Loucy (cell line): ENCODE data around the gene TMPRSS11D.

Source experiments
- EZH2phosphoT487 ChIP-seq: fragments of 200-600 bp; IDR thresholded peaks from 2 replicates; pipeline ENCODE4 v1.6.1; 2018; ENCODE audit warnings: antibody characterized with exemption, mild to moderate bottlenecking, moderate library complexity, borderline replicate concordance
- TF ChIP-seq, protein P1 (sequence below): fragments of 200-600 bp; sonication (generic); conservative IDR thresholded peaks from 2 replicates; pipeline ENCODE4 v1.5.1; 2014; ENCODE audit warnings: mild to moderate bottlenecking, antibody characterized with exemption, low read length

DNA sequence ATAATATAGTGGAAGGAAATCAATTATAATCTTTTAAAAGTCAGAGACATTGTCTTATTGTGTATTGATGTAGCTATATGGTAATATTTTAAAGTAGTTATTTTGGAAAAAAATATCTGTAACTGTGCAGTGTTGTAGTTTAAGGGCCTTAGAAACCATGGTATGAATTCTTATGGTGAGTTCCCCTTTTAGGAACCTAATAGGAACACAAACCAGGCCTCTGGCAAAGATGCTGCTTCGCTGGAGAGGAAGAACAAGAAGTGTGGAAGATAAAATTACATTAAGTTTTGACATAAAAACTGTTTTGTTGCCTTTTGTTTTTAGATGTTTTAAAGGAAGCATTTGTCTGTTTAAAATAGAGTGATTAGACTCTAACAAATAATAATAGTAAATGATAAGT, 10.9 kb upstream of the TMPRSS11D start:
- TF ChIP-seq EZH2phosphoT487 = no peak
- TF ChIP-seq, protein P1, sequence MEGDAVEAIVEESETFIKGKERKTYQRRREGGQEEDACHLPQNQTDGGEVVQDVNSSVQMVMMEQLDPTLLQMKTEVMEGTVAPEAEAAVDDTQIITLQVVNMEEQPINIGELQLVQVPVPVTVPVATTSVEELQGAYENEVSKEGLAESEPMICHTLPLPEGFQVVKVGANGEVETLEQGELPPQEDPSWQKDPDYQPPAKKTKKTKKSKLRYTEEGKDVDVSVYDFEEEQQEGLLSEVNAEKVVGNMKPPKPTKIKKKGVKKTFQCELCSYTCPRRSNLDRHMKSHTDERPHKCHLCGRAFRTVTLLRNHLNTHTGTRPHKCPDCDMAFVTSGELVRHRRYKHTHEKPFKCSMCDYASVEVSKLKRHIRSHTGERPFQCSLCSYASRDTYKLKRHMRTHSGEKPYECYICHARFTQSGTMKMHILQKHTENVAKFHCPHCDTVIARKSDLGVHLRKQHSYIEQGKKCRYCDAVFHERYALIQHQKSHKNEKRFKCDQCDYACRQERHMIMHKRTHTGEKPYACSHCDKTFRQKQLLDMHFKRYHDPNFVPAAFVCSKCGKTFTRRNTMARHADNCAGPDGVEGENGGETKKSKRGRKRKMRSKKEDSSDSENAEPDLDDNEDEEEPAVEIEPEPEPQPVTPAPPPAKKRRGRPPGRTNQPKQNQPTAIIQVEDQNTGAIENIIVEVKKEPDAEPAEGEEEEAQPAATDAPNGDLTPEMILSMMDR = no peak
